DMS 273 (cell line): ENCODE data around the gene PAN2.
A peak's percentile ranks its signal among the peaks of the same experiment; 100 is the strongest.
"Not testable (repeated sequence)": the region's sequence is repeated elsewhere in the genome, so short reads cannot be mapped to it uniquely, and the experiment has no call there.

Experiments
- DNase-seq: peaks from one replicate; lab custom pipeline; 2025; ENCODE audit not compliant: unreplicated experiment; lab: John Stamatoyannopoulos, UW

Gene PAN2

GRCh38 chr12:56278905-56279304, 54.9 kb downstream of the PAN2 start:
- no peak for DNase-seq

- no peak for DNase-seq
Measured at GRCh38 chr12:56274299-56274698, 59.5 kb downstream of the PAN2 start.

- DNase-seq, result not testable (repeated sequence)
Measured at GRCh38 chr12:56272468-56272867, 61.3 kb downstream of the PAN2 start.

- DNase-seq, result peak; percentile 48
Measured at GRCh38 chr12:56271031-56271430, 62.8 kb downstream of the PAN2 start.

GRCh38 chr12:56267443-56268071, 66.2 kb downstream of the PAN2 start:
- no peak for DNase-seq

GRCh38 chr12:56266693-56267442, 66.9 kb downstream of the PAN2 start, which contains the start of gene COQ10A:
Gene COQ10A (plus strand): TSS chr12:56266942. CDS start chr12:56267119, 177 bp downstream.
- DNase-seq, result peak; percentile 95
